Caco-2 (cell line): ENCODE measurements around the gene PPP2R5D. TPM values are rescaled to one million over a fixed set of nuclear protein-coding genes. Genes with fewer than 3 reads are reported as not detected.

ENCODE experiments used
- Bru-seq: library from RNA; stranded (reverse); fragments of 400-500 nt; gene quantifications from one replicate; lab custom pipeline; 2021; lab: Mats Ljungman, UMichigan
- BruChase-seq, 2 experiments: library from RNA; stranded (reverse); fragments of 400-500 nt; gene quantifications; one replicate each; lab custom pipeline; 2021; lab: Mats Ljungman, UMichigan
- BruUV-seq: library from RNA; stranded (reverse); fragments of 400-500 nt; replicated peaks from 2 replicates; lab custom pipeline; 2021; lab: Mats Ljungman, UMichigan
- CTCF ChIA-PET: fragments of 300-600 bp; sonication (Branson Sonifier 250); formaldehyde crosslinking; loops from one replicate; lab custom pipeline; 2022; ENCODE audit warnings: antibody characterized with exemption; lab: Charles Lee
- POLR2A ChIA-PET: fragments of 300-600 bp; sonication (Branson Sonifier 250); formaldehyde crosslinking; loops from one replicate; lab custom pipeline; 2022; ENCODE audit warnings: antibody characterized with exemption; lab: Charles Lee
- DNase-seq, 2 experiments: peaks; one replicate each; pipeline versions ENCODE4 v3.0.0 to v3.0.0-alpha.2; 2020 to 2022
- H3K27me3 ChIP-seq: replicated peaks from 2 replicates; pipeline ENCODE4 v1.6.0; 2011; ENCODE audit warnings: low read length; ENCODE audit not compliant: control insufficient read depth, insufficient read depth
- H3K36me3 ChIP-seq: 2 replicates; pipeline ENCODE4 v1.5.1; 2011; ENCODE audit warnings: low read length; ENCODE audit not compliant: control insufficient read depth, insufficient read depth
- H3K4me1 ChIP-seq: fragments of 250-450 bp; sonication (Bioruptor Pico); 2 replicates; pipeline ENCODE4 v1.5.1; 2020; ENCODE audit warnings: mild to moderate bottlenecking
- H3K4me3 ChIP-seq: 2 replicates; pipeline ENCODE4 v1.5.1; 2011; ENCODE audit warnings: low read depth, mild to moderate bottlenecking, control low read depth, low read length
- H3K9me3 ChIP-seq: fragments of 250-450 bp; sonication (Bioruptor Pico); 2 replicates; pipeline ENCODE4 v1.5.1; 2020; ENCODE audit warnings: mild to moderate bottlenecking, moderate library complexity
- H3K27ac Mint-ChIP-seq: one replicate; pipeline ENCODE4 v1.8.0; 2022; ENCODE audit warnings: mixed read lengths; ENCODE audit not compliant: unreplicated experiment
- H3K27me3 Mint-ChIP-seq: one replicate; pipeline ENCODE4 v1.8.0; 2022; ENCODE audit warnings: mixed read lengths; ENCODE audit not compliant: insufficient read depth, unreplicated experiment
- H3K36me3 Mint-ChIP-seq: one replicate; pipeline ENCODE4 v1.8.0; 2022; ENCODE audit warnings: mild to moderate bottlenecking, mixed read lengths; ENCODE audit not compliant: insufficient read depth, unreplicated experiment
- H3K4me1 Mint-ChIP-seq: one replicate; pipeline ENCODE4 v1.8.0; 2022; ENCODE audit warnings: low read depth, mixed read lengths; ENCODE audit not compliant: unreplicated experiment
- H3K4me3 Mint-ChIP-seq: one replicate; pipeline ENCODE4 v1.8.0; 2022; ENCODE audit warnings: mild to moderate bottlenecking, moderate library complexity, mixed read lengths; ENCODE audit not compliant: unreplicated experiment
- H3K9me3 Mint-ChIP-seq: one replicate; pipeline ENCODE4 v1.8.0; 2022; ENCODE audit warnings: mixed read lengths; ENCODE audit not compliant: unreplicated experiment
- intact Hi-C: fragments of 100-400 bp; cut with micrococcal nuclease; formaldehyde crosslinking; loops from one replicate; pipeline ENCODE4 v1.10.0; 2022; ENCODE audit not compliant: unreplicated experiment
- long read RNA-seq: library from polyadenylated mRNA; stranded (forward); transcript quantifications from one replicate; pipeline ENCODE4 v2.0.0, GENCODE V29; 2022
- total RNA-seq: library from RNA; stranded (reverse); gene quantifications from 2 replicates; pipeline ENCODE4 v1.2.3, GENCODE V29; 2022
- TF ChIP-seq, protein P1 (sequence below), 2 experiments: fragments of 200-600 bp in 1 of 2; IDR thresholded peaks; 1 replicate in 1 of 2; 2 replicates in 1 of 2; pipeline versions ENCODE4 v1.5.1 to v1.8.0; 2011 to 2022; ENCODE audit warnings: antibody characterized with exemption in 1 of 2, control low read depth in 1 of 2, inconsistent platforms in 1 of 2, low read depth in 1 of 2, low read length in 1 of 2, mild to moderate bottlenecking in 1 of 2, moderate library complexity in 1 of 2; ENCODE audit not compliant: insufficient read depth in 1 of 2, severe bottlenecking in 1 of 2, unreplicated experiment in 1 of 2

PPP2R5D gene
- total RNA-seq, result 44.4 and 45.0 TPM in 2 replicates
- percentile 55 among the genes with signal in this experiment for Bru-seq, nascent RNA
- BruChase-seq, experiment 1, labeled RNA remaining after a 2-hour chase, result percentile 64 among the genes with signal in this experiment
- BruChase-seq, experiment 2, labeled RNA remaining after a 6-hour chase, result percentile 76 among the genes with signal in this experiment
- long read RNA-seq, transcript PPP2R5D-208 (16 exons, 3,044 nt), result major isoform, 14 of 45 reads
- long read RNA-seq, partial matches to known transcripts, result 24 of 45 reads
- long read RNA-seq, other reads (novel, unspliced or antisense), result 5 of 45 reads

DNA sequence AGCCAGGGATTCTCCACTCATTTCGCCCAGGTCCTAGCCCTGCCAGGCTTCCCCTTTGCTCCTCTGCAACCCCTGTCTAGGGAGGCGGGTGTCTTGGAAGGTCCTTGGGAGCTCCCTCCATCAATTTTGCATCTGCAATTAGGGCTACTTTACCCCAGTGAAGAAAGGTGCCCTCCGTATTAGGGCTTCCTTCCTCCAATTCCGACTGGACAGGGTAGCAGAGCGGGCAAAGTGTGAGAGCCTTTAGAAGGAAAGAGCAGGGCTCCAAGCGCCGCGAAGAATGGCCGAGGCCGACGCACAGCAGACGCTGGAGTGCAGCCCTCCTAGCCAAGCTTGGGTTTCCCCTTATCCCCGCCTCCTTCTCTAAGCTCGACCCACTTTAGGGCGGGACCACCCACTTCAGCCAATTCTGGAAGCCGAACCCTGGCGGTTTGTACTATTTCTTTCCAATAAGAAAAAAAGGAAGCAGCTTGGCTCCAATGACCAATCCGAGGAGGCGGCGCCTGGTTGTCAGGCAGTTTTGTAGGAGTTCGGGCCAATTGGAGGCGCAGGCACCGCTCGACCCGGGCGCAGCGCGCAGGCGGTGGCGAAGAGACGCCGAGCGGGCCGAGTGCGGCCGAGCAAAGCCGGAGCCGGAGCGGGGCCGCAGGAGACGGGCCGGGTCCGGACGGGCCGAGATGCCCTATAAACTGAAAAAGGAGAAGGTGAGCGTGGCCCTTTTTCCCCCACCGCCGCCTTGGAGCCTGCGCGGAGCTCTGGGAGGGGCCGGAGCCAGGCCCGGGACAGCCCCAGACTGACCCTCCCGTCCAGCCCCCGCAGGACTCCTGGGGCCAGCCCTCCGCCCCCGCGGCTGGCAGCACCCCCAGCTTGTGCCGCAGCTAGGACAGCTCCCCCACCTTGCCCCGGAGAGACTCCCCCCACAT, at the start of gene PPP2R5D:
TSS of gene PPP2R5D (plus strand) at position 570 of the 923 bp plus-strand sequence. CDS start at position 678, 108 bp downstream.
- BruUV-seq, result no TSS peak
- Mint-ChIP-seq H3K36me3 (peaks cover 2% of the 10 kb centered on the region), H3K4me1 (peaks cover 36% of the 10 kb centered on the region), H3K9me3 (no peaks in the 10 kb centered on the region), H3K27me3 (no peaks in the 10 kb centered on the region), H3K27ac (peak within 1 kb of the TSS; percentile 87), H3K4me3 (peak within 1 kb of the TSS; percentile 91)
- CTCF ChIA-PET, result interaction anchor here (0.7 to 0.9 kb wide), 4 partner anchors 12 to 245 kb away, joined by 3 to 6 read pairs (median 4); partner anchors contain the start of genes CNPY3 and DNPH1
- H3K9me3 ChIP-seq, result no peaks in the 10 kb centered on the region
- TF ChIP-seq, protein P1, sequence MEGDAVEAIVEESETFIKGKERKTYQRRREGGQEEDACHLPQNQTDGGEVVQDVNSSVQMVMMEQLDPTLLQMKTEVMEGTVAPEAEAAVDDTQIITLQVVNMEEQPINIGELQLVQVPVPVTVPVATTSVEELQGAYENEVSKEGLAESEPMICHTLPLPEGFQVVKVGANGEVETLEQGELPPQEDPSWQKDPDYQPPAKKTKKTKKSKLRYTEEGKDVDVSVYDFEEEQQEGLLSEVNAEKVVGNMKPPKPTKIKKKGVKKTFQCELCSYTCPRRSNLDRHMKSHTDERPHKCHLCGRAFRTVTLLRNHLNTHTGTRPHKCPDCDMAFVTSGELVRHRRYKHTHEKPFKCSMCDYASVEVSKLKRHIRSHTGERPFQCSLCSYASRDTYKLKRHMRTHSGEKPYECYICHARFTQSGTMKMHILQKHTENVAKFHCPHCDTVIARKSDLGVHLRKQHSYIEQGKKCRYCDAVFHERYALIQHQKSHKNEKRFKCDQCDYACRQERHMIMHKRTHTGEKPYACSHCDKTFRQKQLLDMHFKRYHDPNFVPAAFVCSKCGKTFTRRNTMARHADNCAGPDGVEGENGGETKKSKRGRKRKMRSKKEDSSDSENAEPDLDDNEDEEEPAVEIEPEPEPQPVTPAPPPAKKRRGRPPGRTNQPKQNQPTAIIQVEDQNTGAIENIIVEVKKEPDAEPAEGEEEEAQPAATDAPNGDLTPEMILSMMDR (IDR thresholded peaks at IDR 0.05; ENCODE audit: insufficient read depth in 1 of 2, low read depth in 1 of 2, low read length in 1 of 2, severe bottlenecking in 1 of 2, unreplicated experiment in 1 of 2), result no peak
- peaks cover 1% of the 10 kb centered on the region; the same call in 1 of the 2 replicates for H3K36me3 ChIP-seq
- POLR2A ChIA-PET, result interaction anchor here (0.6 to 1.7 kb wide), 20 partner anchors 9 to 494 kb away, joined by 3 to 24 read pairs (median 4); partner anchors contain the start of genes CNPY3, CUL7, KLC4 and KLHDC3
- peak; percentile 97 for DNase-seq
- intact Hi-C loops, result loop anchor here (1.0 to 10.0 kb wide), 2 partner anchors 54 to 79 kb away; no protein-coding TSS in a partner anchor
- H3K27me3 ChIP-seq, result no peaks in the 10 kb centered on the region
- peak within 1 kb of the TSS; percentile 66 for H3K4me3 ChIP-seq
- H3K4me1 ChIP-seq, result no peaks in the 10 kb centered on the region

- TF ChIP-seq, protein P1 (IDR thresholded peaks at IDR 0.05; ENCODE audit: insufficient read depth in 1 of 2, low read depth in 1 of 2, low read length in 1 of 2, severe bottlenecking in 1 of 2, unreplicated experiment in 1 of 2), result no peak
- Mint-ChIP-seq H3K36me3 (peaks cover 48% of the 10 kb centered on the region), H3K27ac (no peak overlapping the region), H3K9me3 (no peaks in the 10 kb centered on the region), H3K27me3 (no peaks in the 10 kb centered on the region), H3K4me1 (peaks cover 9% of the 10 kb centered on the region), H3K4me3 (no peak overlapping the region)
- no peaks in the 10 kb centered on the region for H3K27me3 ChIP-seq
- H3K36me3 ChIP-seq, result 0 out of 2 replicates have a peak, but pooled peaks cover 2% of the 10 kb centered on the region
- H3K9me3 ChIP-seq, result no peaks in the 10 kb centered on the region
- H3K4me3 ChIP-seq, result no peak overlapping the region
- 0 out of 2 replicates have a peak, but pooled peaks cover 3% of the 10 kb centered on the region for H3K4me1 ChIP-seq
- POLR2A ChIA-PET, result no interaction called here
- no peak for DNase-seq
- intact Hi-C loops, result no loop called here
- CTCF ChIA-PET, result no interaction called here
- BruUV-seq, result no TSS peak
These were observed 49.0 kb upstream of the PPP2R5D start for GRCh38 chr6:42935322-42935721.

DNA sequence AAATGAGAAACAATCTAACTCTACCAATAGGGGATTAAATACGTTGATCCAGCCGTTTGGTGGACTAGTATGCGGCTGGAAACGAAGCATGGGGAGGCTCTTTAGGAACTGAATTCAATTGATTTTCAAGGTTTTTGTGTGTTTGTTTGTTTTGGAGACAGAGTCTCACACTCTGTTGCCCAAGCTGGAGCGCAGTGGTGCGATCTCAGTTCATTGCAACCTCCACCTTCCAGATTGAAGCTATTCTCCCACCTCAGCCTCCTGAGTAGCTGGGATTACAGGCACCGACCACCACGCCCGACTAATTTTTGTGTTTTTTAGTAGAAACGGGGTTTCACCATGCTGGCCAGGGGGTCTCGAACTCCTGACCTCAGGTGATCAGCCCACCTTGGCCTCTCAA, 48.0 kb upstream of the PPP2R5D start:
- BruUV-seq, result no TSS peak

More for the DNA sequence above, 48.0 kb upstream of the PPP2R5D start:
- Histone ChIP-seq H3K36me3 (0 out of 2 replicates have a peak, but pooled peaks cover 2% of the 10 kb centered on the region), H3K4me1 (no peaks in the 10 kb centered on the region), H3K27me3 (no peaks in the 10 kb centered on the region), H3K9me3 (no peaks in the 10 kb centered on the region), H3K4me3 (no peak overlapping the region)
- Mint-ChIP-seq H3K27me3 (no peaks in the 10 kb centered on the region), H3K36me3 (peaks cover 48% of the 10 kb centered on the region), H3K27ac (no peak overlapping the region), H3K4me3 (no peak overlapping the region), H3K4me1 (peaks cover 7% of the 10 kb centered on the region), H3K9me3 (no peaks in the 10 kb centered on the region)
- ChIA-PET CTCF (no interaction called here), POLR2A (interaction anchor here (0.6 kb wide), 1 partner anchor 28 kb away, joined by 3 read pairs; no protein-coding TSS in a partner anchor)
- intact Hi-C loops, result no loop called here
- TF ChIP-seq, protein P1 (IDR thresholded peaks at IDR 0.05; ENCODE audit: insufficient read depth in 1 of 2, low read depth in 1 of 2, low read length in 1 of 2, severe bottlenecking in 1 of 2, unreplicated experiment in 1 of 2), result no peak
- no peak for DNase-seq
